PC-9 (cell line): ENCODE results near the gene PRDX4. TPM values are rescaled to one million over a fixed set of nuclear protein-coding genes. Genes with fewer than 3 reads are reported as not detected.

ENCODE experiments used
- BruUV-seq: library from RNA; stranded (reverse); fragments of 400-500 nt; replicated peaks from 2 replicates; lab custom pipeline; 2021; lab: Mats Ljungman, UMichigan
- CTCF ChIA-PET: fragments of 300-600 bp; sonication (Branson Sonifier 250); formaldehyde crosslinking; loops from one replicate; lab custom pipeline; 2022; ENCODE audit warnings: antibody characterized with exemption; lab: Charles Lee
- POLR2A ChIA-PET: fragments of 300-600 bp; sonication (Branson Sonifier 250); formaldehyde crosslinking; loops from one replicate; lab custom pipeline; 2022; ENCODE audit warnings: antibody characterized with exemption; ENCODE audit not compliant: unreplicated experiment; lab: Charles Lee
- DNase-seq, 2 experiments: peaks; one replicate each; pipeline versions ENCODE4 v3.0.0 to v3.0.0-alpha.2; 2015 to 2022; ENCODE audit warnings: mixed read lengths in 1 of 2
- H2AFZ ChIP-seq: fragments of 200-600 bp; sonication (generic); 2 replicates; pipeline ENCODE4 v1.8.1; 2017; ENCODE audit warnings: antibody characterized with exemption
- H3F3A ChIP-seq: fragments of 200-600 bp; sonication (generic); 2 replicates; pipeline ENCODE4 v1.8.1; 2017; ENCODE audit warnings: antibody characterized with exemption, mild to moderate bottlenecking, low read depth; ENCODE audit not compliant: insufficient read depth
- H3K27ac ChIP-seq: fragments of 200-600 bp; sonication (generic); 2 replicates; pipeline ENCODE4 v1.6.1; 2016; ENCODE audit warnings: mixed run types
- H3K27me3 ChIP-seq: fragments of 200-600 bp; sonication (generic); 2 replicates; pipeline ENCODE4 v1.6.1; 2016; ENCODE audit warnings: low read depth, mixed run types; ENCODE audit not compliant: insufficient read depth
- H3K36me3 ChIP-seq: fragments of 200-600 bp; sonication (generic); 2 replicates; pipeline ENCODE4 v1.6.1; 2016; ENCODE audit warnings: low read depth, mixed run types
- H3K4me1 ChIP-seq: fragments of 200-600 bp; sonication (generic); replicated peaks from 2 replicates; pipeline ENCODE4 v1.6.1; 2016; ENCODE audit warnings: mixed run types; ENCODE audit not compliant: insufficient read depth
- H3K4me2 ChIP-seq: fragments of 200-600 bp; sonication (generic); 2 replicates; pipeline ENCODE4 v1.6.1; 2017; ENCODE audit warnings: mixed run types
- H3K4me3 ChIP-seq: fragments of 200-600 bp; sonication (generic); 2 replicates; pipeline ENCODE4 v1.6.1; 2016; ENCODE audit warnings: mixed run types
- H3K79me2 ChIP-seq: fragments of 200-600 bp; sonication (generic); 2 replicates; pipeline ENCODE4 v1.6.1; 2017; ENCODE audit warnings: low read depth, mixed run types
- H3K9me2 ChIP-seq: fragments of 200-600 bp; sonication (generic); 2 replicates; pipeline ENCODE4 v1.8.1; 2017; ENCODE audit warnings: mild to moderate bottlenecking; ENCODE audit not compliant: insufficient read depth
- H3K9me3 ChIP-seq: fragments of 200-600 bp; sonication (generic); 2 replicates; pipeline ENCODE4 v1.8.1; 2016; ENCODE audit warnings: low read depth; ENCODE audit not compliant: insufficient read depth
- H4K20me1 ChIP-seq: fragments of 200-600 bp; sonication (generic); 2 replicates; pipeline ENCODE4 v1.8.1; 2017; ENCODE audit not compliant: insufficient read depth
- CTCF ChIP-seq: fragments of 200-600 bp; sonication (generic); conservative IDR thresholded peaks from 2 replicates; pipeline ENCODE4 v1.6.1; 2017; ENCODE audit warnings: mixed run types, antibody characterized with exemption, mild to moderate bottlenecking, moderate library complexity
- EZH2 ChIP-seq: fragments of 200-600 bp; sonication (generic); IDR thresholded peaks from 2 replicates; pipeline ENCODE4 v1.8.0; 2017; ENCODE audit warnings: antibody characterized with exemption, low read depth
- intact Hi-C: fragments of 100-400 bp; cut with micrococcal nuclease; formaldehyde crosslinking; loops from one replicate; pipeline ENCODE4 v1.10.0; 2022; ENCODE audit not compliant: unreplicated experiment
- total RNA-seq: library from RNA; stranded (reverse); gene quantifications from 2 replicates; pipeline ENCODE4 v1.2.3, GENCODE V29; 2021

PRDX4 gene
- total RNA-seq, 1 experiment from 2014 or later, result 60.6 TPM

- CTCF ChIA-PET, result no interaction called here
- POLR2A ChIA-PET, result no interaction called here
- Histone ChIP-seq H3K27ac (no peak overlapping the region), H3K79me2 (no peaks in the 10 kb centered on the region), H3K36me3 (no peaks in the 10 kb centered on the region), H3F3A (no peaks in the 10 kb centered on the region), H3K4me1 (no peaks in the 10 kb centered on the region), H3K27me3 (no peaks in the 10 kb centered on the region), H2AFZ (no peak overlapping the region), H3K9me2 (no peaks in the 10 kb centered on the region), H4K20me1 (no peaks in the 10 kb centered on the region), H3K4me3 (no peak overlapping the region), H3K9me3 (no peaks in the 10 kb centered on the region), H3K4me2 (no peak overlapping the region)
- no peak for TF ChIP-seq EZH2
- no peak for TF ChIP-seq CTCF
- intact Hi-C loops, result no loop called here
- no TSS peak for BruUV-seq
- no peak for DNase-seq
Measured at GRCh38 chrX:23643020-23643419, 24.3 kb upstream of the PRDX4 start.

GRCh38 chrX:23644744-23645143, 22.5 kb upstream of the PRDX4 start:
- H4K20me1 ChIP-seq, result no peaks in the 10 kb centered on the region
- no peaks in the 10 kb centered on the region for H3F3A ChIP-seq
- CTCF ChIA-PET, result no interaction called here
- intact Hi-C loops, result no loop called here
- H3K4me3 ChIP-seq, result no peak overlapping the region
- H3K79me2 ChIP-seq, result no peaks in the 10 kb centered on the region
- no peak for TF ChIP-seq EZH2
- no peak for TF ChIP-seq CTCF
- no peak overlapping the region for H3K4me2 ChIP-seq
- H3K27ac ChIP-seq, result no peak overlapping the region
- no peak for DNase-seq
- no peaks in the 10 kb centered on the region for H3K9me3 ChIP-seq
- no peaks in the 10 kb centered on the region for H3K9me2 ChIP-seq
- no peaks in the 10 kb centered on the region for H3K36me3 ChIP-seq
- POLR2A ChIA-PET, result no interaction called here
- BruUV-seq, result no TSS peak
- no peaks in the 10 kb centered on the region for H3K4me1 ChIP-seq
- H3K27me3 ChIP-seq, result no peaks in the 10 kb centered on the region
- no peak overlapping the region for H2AFZ ChIP-seq

DNA sequence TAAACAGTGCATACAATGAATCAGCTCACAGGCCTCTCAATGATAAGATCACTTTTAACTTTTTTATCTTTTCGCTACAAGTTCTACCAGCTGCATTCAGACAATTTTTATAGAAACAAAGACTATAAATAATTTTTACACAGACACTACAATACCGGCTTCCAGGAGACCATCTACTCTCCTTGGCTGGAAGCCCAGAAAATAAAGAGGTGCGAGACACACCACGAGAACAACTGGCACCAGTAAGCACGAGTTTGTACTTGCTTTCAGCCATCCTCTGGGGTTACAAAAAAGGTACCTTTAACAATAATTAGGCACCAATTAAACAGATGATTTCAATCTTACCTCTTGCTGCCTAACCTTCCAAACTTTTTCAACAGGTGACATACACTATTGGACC, 11.2 kb upstream of the PRDX4 start:
- no peaks in the 10 kb centered on the region for H3K9me2 ChIP-seq
- no TSS peak for BruUV-seq
- no peaks in the 10 kb centered on the region for H3K36me3 ChIP-seq
- no peaks in the 10 kb centered on the region for H4K20me1 ChIP-seq
- DNase-seq, result no peak
- H3K27me3 ChIP-seq, result no peaks in the 10 kb centered on the region
- no peaks in the 10 kb centered on the region for H3F3A ChIP-seq
- H3K4me2 ChIP-seq, result no peak overlapping the region
- no peak overlapping the region for H2AFZ ChIP-seq
- ChIA-PET CTCF (no interaction called here), POLR2A (no interaction called here)
- no peak overlapping the region for H3K27ac ChIP-seq
- no peaks in the 10 kb centered on the region for H3K79me2 ChIP-seq
- no peaks in the 10 kb centered on the region for H3K4me1 ChIP-seq
- no peak for TF ChIP-seq EZH2
- TF ChIP-seq CTCF, result no peak
- H3K4me3 ChIP-seq, result no peak overlapping the region
- H3K9me3 ChIP-seq, result no peaks in the 10 kb centered on the region
- intact Hi-C loops, result no loop called here
